Measurements from ENCODE around the gene TRIM52.
"Not testable (repeated sequence)": the region's sequence is repeated elsewhere in the genome, so short reads cannot be mapped to it uniquely, and the experiment has no call there.

DNA sequence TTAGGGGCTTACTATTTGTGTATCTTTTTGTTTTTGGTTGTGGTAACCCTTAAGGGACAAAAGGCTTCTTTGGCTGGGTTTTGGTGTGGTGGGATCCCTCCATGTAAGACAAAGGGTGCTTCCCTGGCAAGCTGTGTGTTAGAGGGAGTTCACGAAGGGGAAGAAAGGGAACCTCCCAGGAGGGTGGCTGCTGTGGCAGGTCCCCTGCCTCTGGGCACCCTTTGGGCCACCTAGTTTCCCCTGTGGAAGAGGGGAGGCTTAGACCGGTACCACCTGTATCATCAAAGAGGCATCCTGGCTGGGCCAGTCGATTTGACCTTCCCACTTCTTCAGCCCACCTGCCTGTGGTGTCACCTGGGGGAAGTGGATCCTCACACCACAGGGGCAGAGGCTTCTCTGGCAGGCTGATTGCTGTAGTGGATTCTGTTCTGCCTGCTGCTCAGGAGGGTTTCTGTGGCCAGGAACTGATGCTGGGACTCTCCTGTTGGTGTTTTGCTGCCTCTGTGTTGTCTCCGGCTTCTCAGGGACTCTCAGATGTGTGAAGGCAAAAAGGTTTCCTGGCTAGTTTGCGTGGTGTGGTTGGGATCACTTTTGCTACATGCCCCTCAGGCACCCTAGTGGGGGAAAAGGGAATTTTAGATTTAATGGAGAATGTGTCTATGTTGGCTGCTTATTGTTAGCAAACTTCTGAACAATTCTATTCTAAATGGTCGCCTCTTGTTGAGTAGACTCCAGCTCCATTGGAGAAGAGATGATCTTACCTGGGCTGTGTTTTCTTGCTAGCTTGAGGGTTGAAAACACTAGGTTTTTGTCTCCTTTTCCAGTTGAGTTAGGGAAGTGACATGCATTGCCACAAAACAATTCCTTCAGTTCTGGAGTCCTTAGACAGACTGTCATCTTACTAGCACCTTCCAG is 23.2 kb upstream of the TRIM52 start:
- TF ChIP-seq, protein P1, sequence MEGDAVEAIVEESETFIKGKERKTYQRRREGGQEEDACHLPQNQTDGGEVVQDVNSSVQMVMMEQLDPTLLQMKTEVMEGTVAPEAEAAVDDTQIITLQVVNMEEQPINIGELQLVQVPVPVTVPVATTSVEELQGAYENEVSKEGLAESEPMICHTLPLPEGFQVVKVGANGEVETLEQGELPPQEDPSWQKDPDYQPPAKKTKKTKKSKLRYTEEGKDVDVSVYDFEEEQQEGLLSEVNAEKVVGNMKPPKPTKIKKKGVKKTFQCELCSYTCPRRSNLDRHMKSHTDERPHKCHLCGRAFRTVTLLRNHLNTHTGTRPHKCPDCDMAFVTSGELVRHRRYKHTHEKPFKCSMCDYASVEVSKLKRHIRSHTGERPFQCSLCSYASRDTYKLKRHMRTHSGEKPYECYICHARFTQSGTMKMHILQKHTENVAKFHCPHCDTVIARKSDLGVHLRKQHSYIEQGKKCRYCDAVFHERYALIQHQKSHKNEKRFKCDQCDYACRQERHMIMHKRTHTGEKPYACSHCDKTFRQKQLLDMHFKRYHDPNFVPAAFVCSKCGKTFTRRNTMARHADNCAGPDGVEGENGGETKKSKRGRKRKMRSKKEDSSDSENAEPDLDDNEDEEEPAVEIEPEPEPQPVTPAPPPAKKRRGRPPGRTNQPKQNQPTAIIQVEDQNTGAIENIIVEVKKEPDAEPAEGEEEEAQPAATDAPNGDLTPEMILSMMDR (IDR thresholded peaks at IDR 0.05; ENCODE audit: low read depth, low read length), result not testable (repeated sequence)
- not testable (repeated sequence) for TF ChIP-seq POLR2A (IDR thresholded peaks at IDR 0.05; ENCODE audit: extremely low read depth, insufficient read length); MAX (IDR thresholded peaks at IDR 0.05; ENCODE audit: low read depth, low read length)
